ENCODE data around the gene ZSCAN4.

The ZSCAN4 gene, protein sequence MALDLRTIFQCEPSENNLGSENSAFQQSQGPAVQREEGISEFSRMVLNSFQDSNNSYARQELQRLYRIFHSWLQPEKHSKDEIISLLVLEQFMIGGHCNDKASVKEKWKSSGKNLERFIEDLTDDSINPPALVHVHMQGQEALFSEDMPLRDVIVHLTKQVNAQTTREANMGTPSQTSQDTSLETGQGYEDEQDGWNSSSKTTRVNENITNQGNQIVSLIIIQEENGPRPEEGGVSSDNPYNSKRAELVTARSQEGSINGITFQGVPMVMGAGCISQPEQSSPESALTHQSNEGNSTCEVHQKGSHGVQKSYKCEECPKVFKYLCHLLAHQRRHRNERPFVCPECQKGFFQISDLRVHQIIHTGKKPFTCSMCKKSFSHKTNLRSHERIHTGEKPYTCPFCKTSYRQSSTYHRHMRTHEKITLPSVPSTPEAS

DNA sequence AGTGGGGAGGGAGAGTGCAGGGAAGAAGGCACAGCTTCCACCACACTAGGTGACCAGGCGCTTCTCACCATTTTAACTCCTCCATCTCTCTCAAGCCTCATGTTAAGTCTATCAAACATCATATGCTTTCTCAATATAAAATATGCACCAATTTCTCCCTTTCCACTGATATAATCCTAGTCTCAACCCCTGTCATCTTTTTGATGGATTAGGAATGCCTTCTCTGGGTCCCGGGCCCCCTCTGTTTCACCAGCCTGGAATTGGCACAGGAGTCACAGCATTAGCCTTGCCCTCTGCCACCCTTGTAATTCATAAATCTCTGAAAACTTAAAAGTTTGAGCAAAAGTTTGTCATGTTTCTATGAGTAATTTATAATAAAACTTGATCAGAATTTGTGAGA, at the start of gene ZSCAN4:
ZSCAN4 (plus strand) TSS at position 301 of the 400 bp plus-strand sequence. CDS start 7,211 bp downstream, outside the sequence.
- DNase-seq (ENCODE audit: low read depth): no peak

- DNase-seq (ENCODE audit: low read depth): no peak
Observed at GRCh38 chr19:57620673-57621348, 47.9 kb upstream of the ZSCAN4 start.

DNA sequence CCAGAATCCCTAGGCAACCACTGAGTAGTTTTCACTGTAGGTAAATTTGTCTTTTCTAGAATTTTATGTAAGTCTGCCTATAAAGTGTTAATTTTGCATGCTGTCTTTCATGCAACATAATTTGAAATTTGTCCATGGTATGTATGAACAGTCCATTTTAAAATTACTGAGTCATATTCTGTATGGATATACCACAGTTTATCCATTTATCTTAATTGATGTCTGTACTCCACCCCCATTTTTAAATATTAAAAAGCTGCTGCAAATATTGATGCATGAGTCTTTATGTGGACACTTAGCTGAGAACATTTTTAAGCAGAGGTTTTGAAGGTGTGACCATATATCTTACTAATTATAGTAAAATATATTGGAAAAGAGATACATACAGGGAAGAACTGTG, 45.6 kb upstream of the ZSCAN4 start:
- no peak for DNase-seq (ENCODE audit: low read depth)

- DNase-seq (ENCODE audit: low read depth): peak; percentile 75
Observed at GRCh38 chr19:57632987-57633831, 35.5 kb upstream of the ZSCAN4 start, which contains the start of gene ZNF211. Gene ZNF211 (plus strand): TSS chr19:57633168. CDS start chr19:57633347, 179 bp downstream.

GRCh38 chr19:57633832-57634131, 35.0 kb upstream of the ZSCAN4 start:
- DNase-seq (ENCODE audit: low read depth): no peak

GRCh38 chr19:57637379-57637778, 31.4 kb upstream of the ZSCAN4 start:
- DNase-seq (ENCODE audit: low read depth): no peak

DNA sequence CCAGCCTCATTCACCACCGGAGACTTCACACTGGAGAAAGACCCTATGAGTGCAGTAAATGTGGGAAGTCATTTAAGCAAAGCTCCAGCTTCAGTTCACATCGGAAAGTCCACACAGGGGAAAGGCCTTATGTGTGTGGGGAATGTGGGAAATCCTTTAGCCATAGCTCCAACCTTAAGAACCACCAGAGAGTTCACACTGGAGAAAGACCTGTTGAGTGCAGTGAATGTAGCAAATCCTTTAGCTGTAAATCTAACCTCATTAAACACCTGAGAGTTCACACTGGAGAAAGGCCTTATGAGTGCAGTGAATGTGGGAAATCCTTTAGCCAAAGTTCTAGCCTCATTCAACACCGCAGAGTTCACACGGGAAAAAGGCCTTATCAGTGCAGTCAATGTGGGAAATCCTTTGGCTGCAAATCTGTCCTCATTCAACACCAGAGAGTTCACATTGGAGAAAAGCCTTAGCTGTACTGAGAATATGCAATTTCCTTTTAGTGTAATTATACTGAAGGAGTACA, 27.0 kb upstream of the ZSCAN4 start:
- DNase-seq (ENCODE audit: low read depth): no peak

- DNase-seq (ENCODE audit: low read depth): no peak
Observed at GRCh38 chr19:57642396-57643046, 26.2 kb upstream of the ZSCAN4 start.

DNA sequence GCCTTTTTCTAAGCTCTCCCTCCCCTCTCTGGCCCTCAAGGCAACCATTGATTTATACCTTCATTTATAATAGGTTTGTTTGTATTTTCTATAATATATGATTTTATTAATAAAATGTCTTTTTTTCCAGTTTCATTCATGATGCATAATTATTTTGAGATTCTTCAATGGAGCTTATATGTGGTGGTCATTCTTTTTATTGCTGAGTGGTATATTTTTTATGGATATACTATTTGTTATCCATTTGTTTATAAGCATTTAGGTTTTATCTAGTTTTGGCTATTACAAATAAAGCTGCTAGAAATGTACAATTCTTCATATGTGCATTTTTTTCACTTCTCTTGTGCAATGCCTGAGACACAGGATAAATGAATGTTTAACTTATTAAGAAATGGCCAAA, 25.0 kb upstream of the ZSCAN4 start:
- no peak for DNase-seq (ENCODE audit: low read depth)

DNA sequence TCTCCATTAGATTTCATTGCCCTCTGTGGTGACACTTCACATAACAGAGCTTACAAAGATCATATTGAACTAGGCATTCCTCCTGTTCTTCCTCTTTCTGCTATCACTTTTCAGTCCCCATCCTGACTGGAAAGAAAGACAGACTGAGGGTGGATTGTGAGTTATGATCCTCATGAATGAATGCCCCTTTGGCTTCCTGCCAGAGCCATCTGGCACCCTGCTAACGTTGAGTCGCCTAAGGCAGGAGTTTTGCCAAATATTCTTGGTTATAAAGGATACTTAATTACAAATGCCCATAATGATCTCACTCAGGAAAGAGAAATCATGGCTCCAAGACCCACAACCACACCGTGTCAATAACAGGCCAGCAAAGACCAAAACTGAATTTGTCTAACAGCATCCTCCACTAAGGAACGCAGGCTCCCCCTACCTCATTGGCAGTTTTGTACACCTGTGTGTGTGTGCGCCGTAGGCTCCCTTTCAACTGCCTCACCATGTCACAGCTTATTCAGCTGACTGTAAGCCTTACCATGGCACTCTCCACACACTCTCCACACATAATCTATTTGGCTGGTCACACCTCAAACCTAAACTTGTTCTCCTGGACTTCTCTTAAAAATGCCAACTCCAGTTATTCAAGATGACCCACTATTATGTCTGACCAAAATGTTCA, 20.3 kb upstream of the ZSCAN4 start:
- DNase-seq (ENCODE audit: low read depth): no peak

DNA sequence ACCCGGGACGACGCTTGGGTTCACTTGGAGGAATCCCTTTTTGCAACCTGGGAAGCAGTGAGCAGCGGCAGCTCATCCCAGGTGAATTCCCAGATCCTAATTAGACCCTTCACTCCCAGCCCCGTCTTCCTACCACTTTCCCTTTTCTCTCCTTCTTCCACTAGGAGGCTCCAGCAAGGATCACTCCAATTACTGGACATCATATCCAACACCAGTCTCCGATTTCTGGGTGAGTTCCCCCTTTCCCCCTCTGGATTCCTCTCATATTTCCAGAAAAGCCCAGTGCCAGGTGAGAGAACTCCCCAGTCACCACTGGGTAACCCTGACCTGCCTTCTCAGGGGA, 17.1 kb upstream of the ZSCAN4 start:
- DNase-seq (ENCODE audit: low read depth): no peak

DNA sequence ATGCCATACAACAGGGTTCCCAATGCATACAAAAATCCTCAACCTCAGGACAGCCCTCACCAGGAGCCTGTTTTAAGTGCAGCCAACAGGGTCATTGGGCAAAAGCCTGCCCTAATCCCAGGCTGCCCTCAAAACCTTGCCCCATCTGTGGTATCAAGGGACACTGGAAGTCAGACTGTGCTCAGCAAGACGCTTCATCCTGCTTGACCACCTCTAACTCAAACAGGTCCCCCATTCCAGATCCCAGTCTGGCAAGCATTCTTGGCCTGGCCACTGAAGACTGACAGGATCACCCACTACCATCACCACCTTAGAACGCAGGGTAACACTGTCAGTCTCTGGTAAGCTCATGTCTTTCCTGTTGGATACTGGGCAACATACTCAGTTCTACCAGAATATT, 15.0 kb upstream of the ZSCAN4 start:
- DNase-seq (ENCODE audit: low read depth): no peak

- no peak for DNase-seq (ENCODE audit: low read depth)
Observed at GRCh38 chr19:57655443-57655842, 13.3 kb upstream of the ZSCAN4 start.

GRCh38 chr19:57656346-57656745, 12.4 kb upstream of the ZSCAN4 start:
- no peak for DNase-seq (ENCODE audit: low read depth)

- no peak for DNase-seq (ENCODE audit: low read depth)
Observed at GRCh38 chr19:57664269-57665127, 4.2 kb upstream of the ZSCAN4 start.

DNA sequence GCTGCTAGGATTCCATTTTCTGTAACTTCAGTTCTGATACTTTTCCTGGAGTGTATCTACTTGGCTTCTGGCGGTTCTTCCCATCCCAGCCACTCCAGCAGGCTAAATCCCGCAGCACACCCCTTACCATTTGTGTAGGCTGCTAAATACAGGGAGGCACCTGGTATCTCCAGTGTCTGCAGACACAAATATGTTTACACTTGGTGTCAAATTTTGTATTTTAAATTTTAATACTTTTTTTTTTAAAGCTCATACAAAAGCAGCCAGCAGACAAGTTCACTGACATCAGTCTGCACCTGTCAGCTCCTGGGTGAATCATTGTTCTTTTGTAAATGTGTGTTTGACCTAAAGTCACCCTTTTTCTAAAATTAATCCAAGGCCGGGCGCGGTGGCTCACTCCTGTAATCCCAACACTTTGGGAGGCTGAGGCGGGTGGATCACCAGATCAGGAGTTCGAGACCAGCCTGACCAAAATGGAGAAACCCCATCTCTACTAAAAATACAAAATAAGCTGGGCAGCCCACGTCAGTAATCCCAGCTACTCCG, 3.4 kb upstream of the ZSCAN4 start:
- DNase-seq (ENCODE audit: low read depth): no peak

DNA sequence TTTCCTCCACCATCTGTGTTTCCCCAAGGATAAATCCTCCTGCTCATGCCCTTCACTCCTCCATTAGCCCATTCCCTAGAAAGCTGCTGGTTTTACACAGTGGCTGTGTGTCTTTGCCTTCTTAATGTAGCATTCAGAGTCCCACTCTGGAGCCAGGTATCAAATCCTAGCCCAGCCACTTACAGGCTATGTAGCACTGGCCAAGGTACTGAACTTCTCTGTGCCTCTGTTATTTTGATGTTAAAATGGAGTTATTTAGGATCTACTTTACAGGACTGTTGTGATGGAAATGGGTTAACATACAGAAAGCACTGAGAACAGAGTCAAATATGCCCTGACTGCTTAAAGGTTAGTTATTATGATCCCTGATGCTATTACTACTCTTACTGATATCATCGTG, 1.5 kb upstream of the ZSCAN4 start:
- DNase-seq (ENCODE audit: low read depth): no peak

- DNase-seq (ENCODE audit: low read depth): no peak
Observed at GRCh38 chr19:57671124-57671895, 2.6 kb downstream of the ZSCAN4 start.

GRCh38 chr19:57672466-57672865, 3.7 kb downstream of the ZSCAN4 start:
- no peak for DNase-seq (ENCODE audit: low read depth)

All from stimulated activated CD8-positive, alpha-beta memory T cell treated with anti-CD3 and anti-CD28 coated beads, Interleukin-12 subunit alpha, Interleukin-12 subunit beta, amount 100 ng/mL, for 1 hour (primary cell).